GM12801 (cell line): ENCODE results near the gene SNRPN.

Source experiments
- TF ChIP-seq, protein P1 (sequence below): IDR thresholded peaks from one replicate; pipeline ENCODE4 v1.5.1; 2011; ENCODE audit warnings: control low read depth; ENCODE audit not compliant: insufficient read length; ENCODE audit errors: extremely low read depth

Gene SNRPN

DNA sequence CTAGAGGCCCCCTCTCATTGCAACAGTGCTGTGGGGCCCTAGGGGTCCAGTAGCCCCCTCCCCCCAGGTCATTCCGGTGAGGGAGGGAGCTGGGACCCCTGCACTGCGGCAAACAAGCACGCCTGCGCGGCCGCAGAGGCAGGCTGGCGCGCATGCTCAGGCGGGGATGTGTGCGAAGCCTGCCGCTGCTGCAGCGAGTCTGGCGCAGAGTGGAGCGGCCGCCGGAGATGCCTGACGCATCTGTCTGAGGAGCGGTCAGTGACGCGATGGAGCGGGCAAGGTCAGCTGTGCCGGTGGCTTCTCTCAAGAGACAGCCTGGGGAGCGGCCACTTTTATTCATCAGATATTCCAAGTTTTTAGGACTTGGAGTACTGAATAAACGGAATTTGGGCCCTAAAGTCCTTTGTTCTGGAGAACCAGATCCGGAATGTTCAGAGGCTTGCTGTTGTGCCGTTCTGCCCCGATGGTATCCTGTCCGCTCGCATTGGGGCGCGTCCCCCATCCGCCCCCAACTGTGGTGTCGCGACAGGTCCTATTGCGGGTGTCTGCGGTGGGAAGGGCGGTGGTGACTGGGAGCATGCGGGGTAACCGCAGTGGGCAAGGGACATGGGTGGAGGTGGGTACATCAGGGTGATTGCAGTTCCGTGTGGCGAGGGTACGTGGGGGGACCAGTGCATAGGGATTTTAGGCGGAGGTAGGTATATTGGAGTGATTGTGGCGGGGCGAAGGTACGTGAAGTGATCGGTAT lies at the start of gene SNRPN, which contains the start of gene SNURF:
Gene SNRPN, plus strand, starts transcription at position 205 of the 748 bp plus-strand sequence. CDS start 19,467 bp downstream, outside the sequence.
Gene SNURF, plus strand, starts transcription at position 205 of the 748 bp plus-strand sequence. Its CDS starts 62 bp downstream, at position 267.
- TF ChIP-seq, protein P1, sequence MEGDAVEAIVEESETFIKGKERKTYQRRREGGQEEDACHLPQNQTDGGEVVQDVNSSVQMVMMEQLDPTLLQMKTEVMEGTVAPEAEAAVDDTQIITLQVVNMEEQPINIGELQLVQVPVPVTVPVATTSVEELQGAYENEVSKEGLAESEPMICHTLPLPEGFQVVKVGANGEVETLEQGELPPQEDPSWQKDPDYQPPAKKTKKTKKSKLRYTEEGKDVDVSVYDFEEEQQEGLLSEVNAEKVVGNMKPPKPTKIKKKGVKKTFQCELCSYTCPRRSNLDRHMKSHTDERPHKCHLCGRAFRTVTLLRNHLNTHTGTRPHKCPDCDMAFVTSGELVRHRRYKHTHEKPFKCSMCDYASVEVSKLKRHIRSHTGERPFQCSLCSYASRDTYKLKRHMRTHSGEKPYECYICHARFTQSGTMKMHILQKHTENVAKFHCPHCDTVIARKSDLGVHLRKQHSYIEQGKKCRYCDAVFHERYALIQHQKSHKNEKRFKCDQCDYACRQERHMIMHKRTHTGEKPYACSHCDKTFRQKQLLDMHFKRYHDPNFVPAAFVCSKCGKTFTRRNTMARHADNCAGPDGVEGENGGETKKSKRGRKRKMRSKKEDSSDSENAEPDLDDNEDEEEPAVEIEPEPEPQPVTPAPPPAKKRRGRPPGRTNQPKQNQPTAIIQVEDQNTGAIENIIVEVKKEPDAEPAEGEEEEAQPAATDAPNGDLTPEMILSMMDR = no peak

DNA sequence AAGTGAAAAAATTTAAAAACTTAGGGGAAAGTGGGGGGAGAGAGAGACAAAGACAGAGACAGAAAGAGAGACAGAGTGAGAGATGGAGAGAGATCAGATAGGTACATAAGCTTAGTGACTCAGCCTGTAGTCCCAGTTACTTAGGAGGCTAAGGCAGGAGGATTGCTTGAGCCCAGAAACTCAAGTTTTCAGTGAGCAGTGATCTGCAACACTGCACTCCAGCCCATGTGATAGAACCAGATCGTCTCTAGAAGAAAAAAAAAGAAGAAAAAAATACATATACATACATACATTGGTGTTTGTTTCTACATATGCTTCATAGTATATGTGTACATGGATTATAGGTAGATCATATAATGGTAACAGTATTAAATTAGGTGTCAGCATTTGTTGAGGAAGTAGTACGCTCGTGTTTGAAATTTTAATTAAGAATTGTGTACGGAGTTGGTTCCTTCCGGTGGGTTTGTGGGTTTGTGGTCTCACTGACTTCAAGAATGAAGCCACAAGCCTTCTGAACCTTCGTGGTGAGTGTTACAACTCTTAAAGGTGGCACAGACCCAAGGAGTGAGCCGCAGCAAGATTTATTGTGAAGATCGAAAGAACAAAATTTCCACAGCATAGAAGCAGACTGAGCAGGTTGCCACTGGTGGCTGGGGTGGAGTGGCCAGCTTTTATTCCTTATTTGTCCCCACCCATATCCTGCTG lies 38.3 kb upstream of the SNRPN start:
- TF ChIP-seq, protein P1 = no peak

- TF ChIP-seq, protein P1 = no peak
These were observed 37.4 kb upstream of the SNRPN start for GRCh38 chr15:24917431-24917830.

DNA sequence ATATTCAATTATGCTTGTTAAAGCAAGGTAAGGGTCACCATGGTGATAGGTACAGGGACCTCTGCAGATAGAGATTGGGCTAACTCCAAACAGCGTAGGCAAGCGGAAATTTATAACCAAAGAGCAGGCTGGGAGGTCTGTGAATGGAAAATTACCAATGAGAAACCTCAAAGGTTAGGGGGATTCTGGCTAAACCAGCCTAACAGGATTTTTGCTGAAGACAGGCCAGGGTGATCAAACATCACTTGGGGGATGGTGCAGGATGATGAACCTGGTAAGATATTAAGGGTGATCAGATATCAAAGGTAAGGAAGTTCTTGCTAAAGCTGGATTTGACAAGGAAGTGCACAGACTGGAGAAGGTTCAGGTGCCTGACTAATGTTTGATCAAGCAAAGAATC lies 35.3 kb upstream of the SNRPN start:
- TF ChIP-seq, protein P1 = no peak

GRCh38 chr15:24924153-24924552 lies 30.6 kb upstream of the SNRPN start:
- TF ChIP-seq, protein P1 = no peak

- TF ChIP-seq, protein P1 = no peak
These were observed 30.2 kb upstream of the SNRPN start for GRCh38 chr15:24924621-24925020.

- TF ChIP-seq, protein P1 = no peak
These were observed 21.1 kb upstream of the SNRPN start for GRCh38 chr15:24933716-24934115.
